GM18520 (cell line): Measurements from ENCODE around the gene TRDN.

Experiments
- ATAC-seq: cut with Tn5 transposase; IDR thresholded peaks from one replicate; pipeline ENCODE4 v1.9.1; 2021; ENCODE audit not compliant: unreplicated experiment

Gene TRDN

DNA sequence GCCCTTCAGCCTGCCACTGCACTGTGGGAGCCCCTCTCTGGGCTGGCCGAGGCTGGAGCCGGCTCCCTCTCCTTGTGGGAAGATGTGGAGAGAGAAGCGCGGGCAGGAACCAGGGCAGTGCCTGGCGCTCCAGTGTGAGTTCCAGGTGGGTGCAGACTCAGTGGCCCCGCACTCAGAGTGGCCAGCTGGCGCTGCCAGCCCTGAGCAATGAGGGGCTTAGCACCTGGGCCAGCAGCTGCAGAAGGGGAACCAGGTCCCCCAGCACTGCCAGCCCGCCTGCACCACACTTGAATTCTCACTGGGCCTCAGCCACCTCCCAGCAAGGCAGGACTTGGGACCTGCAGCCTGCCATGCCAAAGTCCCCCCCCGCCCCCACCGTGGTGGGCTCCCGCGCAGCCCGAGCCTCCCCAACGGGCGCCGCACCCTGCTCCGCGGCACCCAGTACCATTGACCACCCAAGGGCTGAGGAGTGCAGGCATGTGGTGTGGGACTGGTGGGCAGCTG lies 434.8 kb downstream of the TRDN start:
- ATAC-seq, result no peak

DNA sequence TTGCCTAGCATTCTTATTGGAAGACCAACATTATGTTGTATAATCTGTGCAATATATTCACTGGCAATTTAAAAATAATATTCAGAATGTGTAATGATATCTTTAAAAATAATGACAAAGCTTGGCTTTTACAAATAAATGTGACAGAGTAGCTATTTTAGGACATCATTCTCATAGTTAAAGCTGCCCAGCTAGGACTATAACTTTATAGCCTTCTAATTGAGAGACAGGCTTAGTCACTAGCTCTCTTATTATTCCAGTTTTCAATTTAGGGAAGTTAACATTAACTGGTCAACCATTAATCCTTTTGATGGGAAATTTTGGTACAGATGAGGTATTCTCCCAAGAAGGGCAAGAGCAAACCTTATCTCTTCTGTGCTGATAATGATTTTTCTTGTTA lies 443.5 kb downstream of the TRDN start:
- ATAC-seq, result no peak

DNA sequence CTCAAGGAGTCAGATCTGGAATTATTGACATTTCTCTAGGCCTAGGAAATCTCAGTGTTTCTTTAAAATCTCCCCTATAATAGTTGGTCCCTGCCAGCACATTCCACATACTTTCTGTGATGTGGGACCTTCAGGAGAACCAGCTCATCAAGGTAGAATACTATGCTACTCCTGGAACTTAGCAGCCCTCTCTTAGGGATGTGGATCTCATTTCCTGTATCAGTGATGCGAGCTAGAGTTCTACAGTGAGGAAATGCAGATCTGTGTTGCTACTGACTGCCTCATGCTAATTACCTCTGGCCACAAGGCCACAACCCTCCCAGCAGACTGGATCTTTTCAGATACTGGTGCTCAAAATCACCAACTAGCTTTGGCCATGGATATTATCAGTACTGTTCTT lies 446.9 kb downstream of the TRDN start:
- no peak for ATAC-seq

DNA sequence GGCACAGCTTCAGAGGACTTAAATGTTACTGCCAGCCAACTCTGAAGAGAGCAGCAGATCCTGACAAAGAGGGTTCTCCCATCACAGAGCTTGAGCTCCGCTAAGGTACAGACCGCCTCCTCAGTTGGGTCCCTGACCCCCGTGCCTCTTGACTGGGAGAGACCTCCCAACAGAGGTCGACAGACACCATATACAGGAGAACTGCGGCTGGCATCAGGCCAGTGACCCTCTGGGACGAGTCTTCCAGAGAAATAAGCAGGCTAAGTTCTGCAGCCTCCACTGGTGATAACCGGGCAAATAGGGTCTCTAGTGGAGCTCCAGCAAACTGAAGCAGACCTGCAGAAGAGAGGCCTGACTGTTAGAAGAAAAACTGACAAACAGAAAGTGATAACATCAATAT lies 453.8 kb downstream of the TRDN start:
- ATAC-seq, result no peak

DNA sequence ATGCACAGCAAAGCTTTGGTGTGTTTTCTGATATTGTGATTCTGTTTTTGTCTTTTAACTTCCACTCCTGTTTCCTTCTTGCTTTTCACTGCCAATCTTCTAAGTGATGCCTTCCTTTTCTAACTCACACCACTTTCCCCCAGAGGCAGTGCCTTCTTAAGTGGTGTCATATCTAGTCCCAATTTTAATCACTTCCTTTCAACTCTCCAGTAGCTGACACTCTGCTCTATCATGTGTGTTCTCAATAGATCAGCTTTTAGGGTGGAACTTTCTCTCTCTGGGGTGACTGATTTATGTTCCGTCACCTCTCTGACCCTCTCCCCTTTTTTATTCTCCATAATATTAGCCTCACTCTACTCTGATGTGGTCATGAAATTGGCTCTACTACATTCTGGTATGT lies 460.0 kb downstream of the TRDN start:
- ATAC-seq, result no peak

DNA sequence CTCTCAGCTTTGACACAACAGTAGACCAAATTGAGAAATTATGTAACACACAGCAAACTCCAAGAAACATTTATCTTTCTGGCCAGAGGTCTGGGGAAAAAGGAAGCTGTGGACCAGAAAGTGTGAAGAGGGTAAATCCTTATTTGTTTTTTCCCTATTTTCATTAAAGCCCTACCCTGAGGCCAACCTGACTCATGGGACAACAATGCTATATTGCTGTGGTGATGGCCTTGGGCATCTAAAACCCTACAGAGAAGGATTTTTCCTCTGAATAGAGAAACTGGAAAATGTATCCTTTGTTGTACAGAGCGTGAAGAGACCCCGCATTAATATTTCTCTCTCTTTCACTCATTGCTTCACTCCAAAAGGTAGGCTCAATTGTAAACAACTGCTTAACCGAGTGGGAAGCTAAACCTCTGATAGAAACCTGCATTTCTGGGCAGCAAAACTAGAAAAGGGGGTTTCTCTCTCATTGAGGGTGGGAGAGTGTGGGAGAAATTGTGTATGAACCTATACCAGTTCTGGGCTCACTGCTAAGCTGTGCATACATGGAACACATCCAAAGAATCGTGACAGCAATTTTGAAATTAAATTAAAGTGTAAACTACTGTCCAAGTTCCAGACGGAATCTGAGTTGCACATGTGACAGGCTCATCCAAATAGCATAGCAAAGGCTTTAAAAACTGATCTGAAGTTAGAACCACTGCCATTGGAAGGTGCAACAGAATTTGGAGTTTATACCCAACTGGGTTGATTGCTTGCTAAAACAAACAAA lies 465.2 kb downstream of the TRDN start:
- no peak for ATAC-seq

DNA sequence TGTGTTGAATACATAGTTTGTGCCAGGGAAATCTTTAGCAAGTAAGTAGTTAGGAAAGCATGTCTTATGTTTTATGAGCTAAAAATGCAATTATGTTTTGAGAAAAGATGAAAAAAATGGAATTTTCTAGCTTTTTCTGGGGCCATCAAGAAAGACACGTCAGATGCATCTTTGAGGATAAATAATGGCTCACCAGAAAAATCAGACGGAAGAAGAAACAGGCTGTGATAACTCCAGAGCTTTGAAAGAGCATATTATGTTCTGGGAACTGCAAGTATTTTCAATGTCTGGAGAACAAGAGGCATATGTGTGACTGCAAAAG lies 467.0 kb downstream of the TRDN start:
- ATAC-seq, result no peak

DNA sequence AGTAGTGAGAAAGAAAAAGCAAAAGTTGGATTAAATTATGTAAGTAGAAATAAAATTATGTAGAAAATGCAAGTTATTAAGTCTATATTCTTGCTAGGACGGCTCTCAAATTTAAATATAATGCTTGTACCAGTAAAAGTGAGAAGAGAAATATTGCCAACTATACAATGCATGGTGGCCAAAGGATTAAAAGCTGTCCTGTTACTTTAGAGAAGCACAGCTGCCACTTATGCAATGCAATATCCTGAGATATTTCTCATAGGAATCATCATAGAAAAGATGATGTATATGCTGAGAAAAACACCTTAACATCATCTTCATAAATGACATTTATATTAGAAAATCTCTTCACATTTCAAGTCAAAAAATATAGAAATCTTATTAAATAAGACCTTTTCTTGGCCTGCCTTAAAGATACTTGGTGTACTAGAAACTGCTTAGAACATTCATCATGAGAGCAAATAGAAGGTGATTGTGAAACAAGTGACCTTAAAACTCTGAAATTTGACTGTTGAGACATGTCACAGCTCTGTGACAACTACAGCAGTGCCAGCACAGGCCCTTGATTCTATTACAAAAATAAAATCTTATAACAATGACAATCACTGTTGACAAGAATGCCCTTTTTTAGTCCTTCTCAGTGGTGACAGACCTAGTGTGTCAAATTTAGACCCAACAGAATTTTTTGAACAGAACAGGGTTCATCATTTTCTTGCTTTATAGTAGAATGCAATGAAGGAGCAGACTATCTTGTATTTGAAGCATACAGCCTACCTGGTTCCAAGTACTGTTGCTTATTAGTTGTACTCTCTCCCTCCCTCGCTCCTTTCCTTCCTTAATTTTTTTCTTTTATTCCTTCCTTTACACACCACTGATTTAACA lies 467.6 kb downstream of the TRDN start:
- ATAC-seq, result no peak

DNA sequence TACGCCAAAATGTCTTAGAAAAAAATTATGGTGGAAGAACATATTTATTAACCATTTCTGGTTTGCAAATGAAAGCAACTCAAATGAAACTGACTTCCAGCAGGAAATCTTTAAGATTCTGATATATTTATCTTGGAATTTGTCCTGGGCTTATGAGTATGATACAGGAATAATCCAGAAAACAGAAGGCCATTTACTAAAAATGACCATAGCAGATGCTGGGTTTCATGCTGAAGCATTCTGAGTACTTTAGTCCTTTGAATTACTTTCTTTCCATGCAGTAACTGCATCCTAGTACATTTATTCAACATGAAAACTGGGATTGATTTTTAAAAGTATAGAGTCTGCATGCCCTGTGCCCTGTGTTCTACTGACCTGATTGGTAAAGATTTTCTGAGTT lies 468.3 kb downstream of the TRDN start:
- no peak for ATAC-seq
